ENCODE results near the gene SND1.

The SND1 gene

DNA sequence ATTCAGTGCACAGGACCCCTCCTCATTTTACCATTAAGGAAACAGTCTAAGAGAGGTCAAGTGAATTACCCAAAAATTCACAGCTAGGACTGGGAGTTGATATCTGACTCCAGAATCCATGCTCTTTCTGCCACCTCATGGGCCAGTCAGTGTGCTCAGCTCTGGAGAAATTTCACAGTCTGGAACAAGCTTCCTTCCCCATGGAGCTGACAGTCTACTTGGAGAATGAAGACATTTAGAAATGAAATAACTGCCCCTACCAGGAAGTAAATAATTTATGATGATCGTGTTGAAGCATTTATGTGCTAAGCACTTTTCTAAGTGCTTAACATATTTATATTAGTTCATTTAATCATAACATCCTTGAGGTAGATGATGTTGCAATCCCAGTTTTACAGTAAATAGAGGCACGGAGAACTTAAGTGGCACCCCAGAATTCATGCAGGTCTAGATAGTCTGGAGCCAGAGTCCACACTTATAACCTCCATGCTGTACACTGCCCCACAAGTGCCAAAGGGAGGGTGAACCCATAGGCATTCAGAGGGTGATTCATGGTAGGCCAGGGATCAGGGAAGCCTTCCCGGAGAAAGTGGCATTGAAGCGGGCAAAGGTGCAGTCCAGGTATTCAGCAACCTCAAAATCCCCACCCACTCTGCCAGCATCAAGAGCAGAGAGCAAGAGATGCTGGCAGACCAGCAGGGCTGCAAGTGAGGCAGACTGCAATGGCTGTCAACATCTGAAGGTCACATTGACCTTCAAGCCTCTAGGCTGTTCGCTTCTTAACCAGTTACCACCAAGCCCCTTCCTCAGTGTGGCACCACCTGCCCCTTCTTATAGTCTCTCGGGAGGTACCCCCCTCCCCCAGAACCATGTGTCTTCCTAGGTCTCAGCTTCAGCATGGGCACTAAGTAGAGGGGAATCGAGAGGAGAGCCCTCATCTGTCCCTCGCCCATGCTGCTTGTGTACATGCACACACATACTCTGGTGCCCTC, 417.7 kb downstream of the SND1 start:
- no peak overlapping the region for H3K4me3 ChIP-seq (ENCODE audit: low read depth, low read length)
- TF ChIP-seq, protein P1, sequence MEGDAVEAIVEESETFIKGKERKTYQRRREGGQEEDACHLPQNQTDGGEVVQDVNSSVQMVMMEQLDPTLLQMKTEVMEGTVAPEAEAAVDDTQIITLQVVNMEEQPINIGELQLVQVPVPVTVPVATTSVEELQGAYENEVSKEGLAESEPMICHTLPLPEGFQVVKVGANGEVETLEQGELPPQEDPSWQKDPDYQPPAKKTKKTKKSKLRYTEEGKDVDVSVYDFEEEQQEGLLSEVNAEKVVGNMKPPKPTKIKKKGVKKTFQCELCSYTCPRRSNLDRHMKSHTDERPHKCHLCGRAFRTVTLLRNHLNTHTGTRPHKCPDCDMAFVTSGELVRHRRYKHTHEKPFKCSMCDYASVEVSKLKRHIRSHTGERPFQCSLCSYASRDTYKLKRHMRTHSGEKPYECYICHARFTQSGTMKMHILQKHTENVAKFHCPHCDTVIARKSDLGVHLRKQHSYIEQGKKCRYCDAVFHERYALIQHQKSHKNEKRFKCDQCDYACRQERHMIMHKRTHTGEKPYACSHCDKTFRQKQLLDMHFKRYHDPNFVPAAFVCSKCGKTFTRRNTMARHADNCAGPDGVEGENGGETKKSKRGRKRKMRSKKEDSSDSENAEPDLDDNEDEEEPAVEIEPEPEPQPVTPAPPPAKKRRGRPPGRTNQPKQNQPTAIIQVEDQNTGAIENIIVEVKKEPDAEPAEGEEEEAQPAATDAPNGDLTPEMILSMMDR (IDR thresholded peaks at IDR 0.05; ENCODE audit: low read depth, low read length, missing control alignments) = no peak
- in situ Hi-C loops (cut with HindIII; ENCODE audit: low pct_ligation_motif_present, low sequenced_read_pairs) = no loop called here
- no peak overlapping the region for H3K27ac ChIP-seq
- no peak for DNase-seq
- no peaks in the 10 kb centered on the region for H3K27me3 ChIP-seq (replicated peaks)
- H3K36me3 ChIP-seq (replicated peaks) = no peaks in the 10 kb centered on the region

DNA sequence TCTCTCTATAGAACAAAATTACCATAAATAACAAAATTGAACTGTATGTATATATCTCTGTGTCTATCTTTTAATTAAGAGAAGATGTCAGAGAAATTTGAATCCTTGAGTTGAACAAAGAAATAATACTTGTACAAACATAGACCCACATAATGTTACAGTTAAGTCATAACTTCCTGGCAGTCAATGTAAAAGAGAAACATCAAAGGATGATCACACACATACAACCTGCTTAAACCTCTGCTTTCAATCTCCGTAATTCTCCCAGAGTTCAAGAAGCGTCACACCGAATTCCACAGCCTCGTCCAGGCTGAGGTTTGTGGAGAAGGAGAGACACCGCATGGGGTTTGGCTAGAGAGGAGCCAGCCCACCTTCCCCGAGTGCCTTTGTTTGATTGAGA, 419.4 kb downstream of the SND1 start:
- TF ChIP-seq, protein P1 (IDR thresholded peaks at IDR 0.05; ENCODE audit: low read depth, low read length, missing control alignments) = no peak
- H3K4me3 ChIP-seq (ENCODE audit: low read depth, low read length) = no peak overlapping the region
- no peak overlapping the region for H3K27ac ChIP-seq
- no peaks in the 10 kb centered on the region for H3K36me3 ChIP-seq (replicated peaks)
- DNase-seq = no peak
- in situ Hi-C loops (cut with HindIII; ENCODE audit: low pct_ligation_motif_present, low sequenced_read_pairs) = no loop called here
- H3K27me3 ChIP-seq (replicated peaks) = no peaks in the 10 kb centered on the region

DNA sequence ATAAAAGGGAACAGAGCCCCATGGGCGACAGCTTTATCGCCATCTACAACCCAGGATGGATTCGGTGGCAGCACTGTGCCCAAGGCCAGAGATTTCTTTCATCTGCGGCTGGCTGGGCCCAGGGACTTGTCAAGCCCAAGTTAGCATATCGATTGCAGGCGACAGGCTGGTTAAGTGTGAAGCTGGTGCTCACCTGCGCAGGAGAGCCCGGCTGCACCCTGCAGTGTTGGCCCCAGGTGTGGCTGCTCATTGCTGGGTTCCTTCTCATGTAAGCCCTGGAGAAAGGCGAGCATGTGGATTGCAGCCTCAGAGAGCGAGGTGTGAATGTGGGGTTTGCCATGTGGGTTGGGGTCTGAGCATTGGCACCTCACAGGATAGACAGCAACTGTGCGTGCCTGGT, 419.8 kb downstream of the SND1 start:
- Histone ChIP-seq H3K36me3 (replicated peaks) (no peaks in the 10 kb centered on the region), H3K27me3 (replicated peaks) (no peaks in the 10 kb centered on the region), H3K27ac (no peak overlapping the region), H3K4me3 (ENCODE audit: low read depth, low read length) (no peak overlapping the region)
- TF ChIP-seq, protein P1 (IDR thresholded peaks at IDR 0.05; ENCODE audit: low read depth, low read length, missing control alignments) = no peak
- in situ Hi-C loops (cut with HindIII; ENCODE audit: low pct_ligation_motif_present, low sequenced_read_pairs) = no loop called here
- DNase-seq = no peak

DNA sequence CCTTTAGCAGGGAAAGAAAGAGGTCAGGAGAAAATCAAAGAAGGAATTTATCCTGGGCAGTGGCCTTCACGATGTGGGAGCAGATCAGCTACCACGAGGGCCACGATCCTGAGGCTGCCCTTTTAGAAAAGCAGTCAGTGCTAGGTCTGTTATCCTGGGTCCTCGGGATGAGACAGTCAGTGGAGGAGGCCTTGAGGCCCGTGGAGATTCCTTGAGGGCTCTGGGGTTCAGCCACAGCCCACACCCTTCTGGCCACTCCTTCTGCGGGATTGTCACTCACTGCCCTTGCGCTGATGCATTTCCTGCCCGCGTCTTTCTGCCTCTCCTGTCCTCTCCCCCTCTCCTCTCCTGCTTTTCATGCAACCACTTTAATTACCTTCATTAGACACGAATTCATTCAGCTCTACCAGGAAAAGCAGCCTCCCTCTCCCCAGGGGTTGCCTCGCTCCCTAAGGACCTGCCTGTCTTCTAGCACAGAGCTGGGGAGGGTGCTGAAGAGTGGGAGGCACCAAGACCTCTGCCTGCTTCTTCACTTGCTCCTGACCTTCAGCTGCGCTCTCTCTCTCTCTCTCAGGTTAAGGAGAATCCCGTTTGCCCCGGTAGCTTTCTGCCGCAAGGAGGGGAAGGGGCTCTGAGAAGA, 421.8 kb downstream of the SND1 start:
- no peak for DNase-seq
- in situ Hi-C loops (cut with HindIII; ENCODE audit: low pct_ligation_motif_present, low sequenced_read_pairs) = no loop called here
- Histone ChIP-seq H3K4me3 (ENCODE audit: low read depth, low read length) (no peak overlapping the region), H3K36me3 (replicated peaks) (peaks cover 2% of the 10 kb centered on the region), H3K27ac (no peak overlapping the region), H3K27me3 (replicated peaks) (no peaks in the 10 kb centered on the region)
- TF ChIP-seq, protein P1 (IDR thresholded peaks at IDR 0.05; ENCODE audit: low read depth, low read length, missing control alignments) = no peak

DNA sequence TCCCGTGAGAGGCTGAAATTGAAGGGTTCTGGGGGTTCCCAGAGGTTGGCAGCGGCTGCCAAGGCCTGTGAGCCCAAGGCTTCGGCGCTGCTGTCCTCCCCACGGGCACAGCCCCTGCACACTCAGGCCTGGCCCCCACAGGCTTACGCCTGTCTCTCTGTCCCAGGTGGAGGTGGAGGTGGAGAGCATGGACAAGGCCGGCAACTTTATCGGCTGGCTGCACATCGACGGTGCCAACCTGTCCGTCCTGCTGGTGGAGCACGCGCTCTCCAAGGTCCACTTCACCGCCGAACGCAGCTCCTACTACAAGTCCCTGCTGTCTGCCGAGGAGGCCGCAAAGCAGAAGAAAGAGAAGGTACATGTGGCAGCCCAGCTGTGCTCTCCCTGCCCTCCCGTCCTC, 422.3 kb downstream of the SND1 start:
- H3K4me3 ChIP-seq (ENCODE audit: low read depth, low read length) = no peak overlapping the region
- TF ChIP-seq, protein P1 (IDR thresholded peaks at IDR 0.05; ENCODE audit: low read depth, low read length, missing control alignments) = no peak
- no peak for DNase-seq
- H3K27ac ChIP-seq = no peak overlapping the region
- in situ Hi-C loops (cut with HindIII; ENCODE audit: low pct_ligation_motif_present, low sequenced_read_pairs) = no loop called here
- H3K27me3 ChIP-seq (replicated peaks) = no peaks in the 10 kb centered on the region
- H3K36me3 ChIP-seq (replicated peaks) = peaks cover 2% of the 10 kb centered on the region
